Dedifferentiated amniotic fluid mesenchymal stem cell (primary cell): ENCODE data around the gene TRPC3.

ENCODE experiments used
- DNase-seq: peaks from one replicate; pipeline ENCODE4 v3.0.0-alpha.2; 2016; ENCODE audit errors: extremely low spot score

Gene TRPC3

DNA sequence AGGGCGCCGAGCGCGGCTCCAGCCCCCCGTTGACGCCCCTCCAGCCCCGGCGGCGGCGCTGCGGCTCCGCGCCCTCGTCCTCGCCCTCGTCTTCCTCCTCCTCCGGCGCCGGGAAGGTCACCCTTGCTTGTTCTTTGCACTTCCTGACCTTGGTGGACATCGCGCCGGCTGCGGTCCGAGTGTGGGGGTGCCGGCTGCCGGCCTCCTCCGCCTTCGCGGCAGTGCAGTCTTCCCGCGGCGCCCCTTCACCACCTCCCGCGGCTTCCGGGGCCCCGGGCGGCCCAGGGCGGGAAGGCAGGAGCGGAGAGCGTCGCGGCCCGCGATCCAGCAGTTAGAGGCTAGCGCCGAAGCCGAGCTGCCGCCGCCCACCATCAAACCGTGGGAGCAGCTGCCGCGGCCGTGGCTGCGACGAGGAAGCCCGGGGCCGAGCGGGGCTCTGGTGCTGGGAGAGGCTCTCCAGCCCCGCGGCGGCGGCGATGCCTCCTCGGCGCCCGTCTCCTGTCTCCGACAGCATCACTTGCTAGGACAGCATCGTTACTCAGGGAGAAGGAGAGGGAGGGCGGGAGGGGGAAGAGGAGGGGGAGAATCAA, at the start of gene TRPC3:
TRPC3 (minus strand) TSS at position 540 of the 590 bp plus-strand sequence; CDS start at position 160, 380 bp downstream.
- peak; percentile 16 for DNase-seq

DNA sequence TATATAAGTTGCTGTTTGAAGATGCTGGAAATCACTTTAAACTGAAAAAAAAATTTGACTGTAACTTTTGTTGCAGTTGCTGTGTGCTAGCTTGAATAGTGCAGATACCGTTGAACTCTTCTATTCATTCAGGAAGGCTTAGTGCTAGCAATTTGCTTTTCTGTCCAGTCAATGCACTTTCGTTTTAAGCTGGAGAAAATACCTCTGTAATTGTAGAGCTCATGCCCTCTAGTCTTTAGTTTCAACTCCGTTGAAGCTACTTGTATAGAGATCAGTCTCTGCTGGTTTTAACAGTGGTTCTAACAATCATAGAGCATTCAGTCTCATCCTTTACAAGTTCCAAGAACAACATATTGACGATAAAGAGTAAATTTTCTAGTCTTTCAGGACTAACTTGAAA, 49.0 kb upstream of the TRPC3 start:
- DNase-seq: no peak

DNA sequence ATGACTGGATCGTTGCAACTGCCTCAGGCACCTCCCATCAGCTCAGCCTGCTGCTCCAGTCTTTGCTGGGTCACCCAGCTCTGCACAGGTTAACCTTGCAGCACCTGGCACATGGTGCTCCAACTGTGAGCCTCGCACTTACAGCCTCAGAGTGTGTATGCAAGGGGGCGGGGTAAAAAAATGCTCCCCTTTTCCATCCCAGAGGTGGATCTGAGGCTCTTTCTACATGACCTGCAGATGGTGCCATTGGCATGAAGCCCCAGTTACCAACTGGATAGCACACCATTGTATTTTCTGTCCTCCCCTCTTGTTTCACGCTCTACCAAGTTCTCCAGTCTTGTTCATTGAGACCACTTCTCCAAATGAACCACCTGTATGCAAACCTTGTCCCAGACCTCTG, 46.2 kb upstream of the TRPC3 start:
- no peak for DNase-seq

DNA sequence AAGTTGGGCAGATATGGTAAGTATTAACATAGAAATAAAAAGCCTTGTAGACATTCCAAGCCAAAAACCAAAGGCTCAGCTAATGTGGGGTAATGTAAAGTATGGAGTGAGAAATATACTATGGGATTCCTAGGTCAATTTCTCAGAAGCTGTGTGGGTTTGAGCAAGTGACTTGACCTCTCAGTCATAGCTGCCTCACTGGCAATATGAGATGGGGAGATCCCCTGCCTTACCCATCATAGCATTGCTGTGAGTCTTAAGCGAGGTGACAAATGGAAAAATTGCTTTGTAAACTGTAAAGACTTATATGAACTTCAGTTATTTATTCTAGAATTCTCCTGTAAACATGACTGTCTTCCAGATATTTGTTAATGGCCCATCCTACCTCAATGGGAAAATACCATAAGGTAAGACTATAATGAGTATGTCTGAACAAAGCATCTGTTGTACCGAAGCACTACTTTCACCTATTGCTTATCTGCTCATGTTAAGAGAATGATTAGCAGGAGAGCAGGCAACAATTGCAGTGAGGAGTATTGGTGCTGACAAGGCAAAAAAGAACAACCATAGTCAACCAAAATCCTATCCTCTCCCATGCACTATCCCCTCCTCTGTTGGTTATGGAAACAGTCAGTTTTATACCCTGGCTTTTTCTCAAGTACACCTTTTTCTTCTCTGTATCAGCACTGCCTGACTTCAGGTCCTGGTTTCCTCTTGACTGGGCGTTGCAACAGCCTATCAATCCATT, 44.1 kb upstream of the TRPC3 start:
- no peak for DNase-seq

GRCh38 chr4:121991968-121992367, 40.1 kb upstream of the TRPC3 start:
- DNase-seq: no peak

GRCh38 chr4:121990489-121990888, 38.6 kb upstream of the TRPC3 start:
- no peak for DNase-seq

DNA sequence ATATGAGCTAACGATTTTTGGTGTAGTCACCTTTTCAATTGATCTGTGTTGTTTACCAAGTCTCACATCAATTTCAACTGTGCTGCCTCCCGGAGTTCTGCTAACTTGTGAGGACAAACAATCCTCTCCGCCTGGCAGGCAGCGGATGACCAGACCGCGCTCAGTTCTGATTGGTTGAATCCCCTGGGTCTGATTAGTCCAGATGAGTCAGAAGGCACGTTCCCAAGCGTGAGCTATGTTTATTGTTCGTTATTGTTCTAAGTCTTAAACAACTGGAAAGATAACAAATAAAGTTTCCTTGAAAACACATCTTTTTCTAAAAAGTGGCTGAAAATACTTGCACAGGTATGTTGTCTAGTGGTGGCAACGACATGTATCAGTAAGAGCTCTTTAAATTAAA, 37.9 kb upstream of the TRPC3 start:
- no peak for DNase-seq

GRCh38 chr4:121988950-121989349, 37.1 kb upstream of the TRPC3 start:
- no peak for DNase-seq

DNA sequence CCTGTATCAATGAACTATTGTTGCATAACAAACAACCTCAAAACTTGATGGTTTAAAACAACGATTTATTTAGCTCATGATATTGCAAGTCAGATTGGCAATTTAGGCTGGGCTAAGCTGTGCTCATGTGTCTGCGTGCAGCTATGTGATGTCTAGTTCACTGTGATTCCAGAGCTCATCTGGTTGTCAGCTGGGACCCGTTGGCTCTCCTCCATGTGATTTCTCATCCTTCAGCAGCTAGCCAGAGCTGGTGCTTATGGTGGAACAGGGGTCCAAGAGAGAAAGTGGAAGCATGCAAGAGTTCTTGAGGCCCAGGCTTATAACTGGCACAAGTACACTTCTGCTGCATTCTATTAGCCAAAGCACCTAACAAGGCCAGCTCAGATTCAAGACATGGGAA, 28.8 kb upstream of the TRPC3 start:
- no peak for DNase-seq

- no peak for DNase-seq
Measured at GRCh38 chr4:121978172-121978516, 26.3 kb upstream of the TRPC3 start.

- DNase-seq: no peak
Measured at GRCh38 chr4:121977251-121978171, 25.7 kb upstream of the TRPC3 start.

DNA sequence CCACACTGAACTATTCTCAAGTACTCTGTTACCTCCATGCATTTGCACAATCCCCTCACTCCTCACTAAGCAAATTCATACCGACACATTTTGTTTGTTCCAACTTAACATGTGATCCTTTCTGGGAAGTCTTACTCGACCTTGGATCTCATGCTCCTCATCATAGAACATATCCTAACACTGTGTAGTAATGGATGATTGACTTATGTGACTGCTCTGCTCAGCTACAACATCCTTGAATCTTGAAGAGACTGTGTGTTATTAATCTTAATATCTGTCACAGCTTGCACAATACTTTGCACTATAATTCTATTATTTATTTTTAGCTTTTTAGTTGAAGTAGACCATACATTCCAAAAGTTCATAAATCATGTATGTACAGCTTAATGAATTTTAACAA, 23.9 kb upstream of the TRPC3 start:
- DNase-seq: no peak

- DNase-seq: no peak
Measured at GRCh38 chr4:121973816-121974215, 22.0 kb upstream of the TRPC3 start.

GRCh38 chr4:121968859-121969258, 17.0 kb upstream of the TRPC3 start:
- DNase-seq: no peak

- DNase-seq: no peak
Measured at GRCh38 chr4:121964958-121965357, 13.1 kb upstream of the TRPC3 start.

GRCh38 chr4:121960818-121961217, 9.0 kb upstream of the TRPC3 start:
- no peak for DNase-seq

DNA sequence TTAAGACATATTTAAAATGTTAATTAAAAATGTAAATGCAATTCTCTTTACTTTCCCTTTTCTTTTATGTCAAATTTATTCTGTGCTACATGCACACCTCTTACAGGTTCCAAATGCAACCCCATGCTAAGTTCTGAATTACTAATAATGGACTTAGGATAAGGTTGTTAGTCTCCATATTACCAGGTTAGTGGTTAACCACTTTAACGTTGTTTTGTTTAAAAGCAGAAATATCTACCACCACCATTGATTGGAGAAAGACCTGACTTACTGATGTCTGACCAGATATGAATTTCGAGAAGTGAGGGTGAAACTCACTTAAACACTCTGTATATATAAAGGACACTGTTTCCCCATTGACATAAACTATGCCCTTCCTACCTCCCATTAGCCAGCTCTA, 6.9 kb upstream of the TRPC3 start:
- DNase-seq: no peak

- DNase-seq: no peak
Measured at GRCh38 chr4:121957266-121957665, 5.4 kb upstream of the TRPC3 start.

DNA sequence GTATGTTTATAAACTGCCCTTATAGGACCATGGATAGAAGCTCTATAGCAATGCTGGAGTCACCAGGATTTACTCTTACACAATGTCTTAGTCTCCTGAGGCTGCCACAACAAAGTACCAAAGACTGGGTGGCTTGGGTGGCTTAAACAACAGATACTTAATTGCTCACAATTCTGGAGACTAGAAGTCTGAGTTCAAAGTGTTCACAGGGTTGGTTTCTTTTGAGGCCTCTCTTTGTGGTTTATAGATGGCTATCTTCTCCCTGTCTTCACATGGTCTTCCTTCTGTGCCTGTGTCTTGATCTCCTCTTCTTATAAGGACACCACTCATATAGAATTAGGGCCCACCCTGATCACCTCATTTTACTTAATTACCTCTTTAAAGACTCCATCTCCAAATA, 2.0 kb upstream of the TRPC3 start:
- DNase-seq: no peak

GRCh38 chr4:121952290-121952689, 430 bp upstream of the TRPC3 start:
- DNase-seq: no peak

DNA sequence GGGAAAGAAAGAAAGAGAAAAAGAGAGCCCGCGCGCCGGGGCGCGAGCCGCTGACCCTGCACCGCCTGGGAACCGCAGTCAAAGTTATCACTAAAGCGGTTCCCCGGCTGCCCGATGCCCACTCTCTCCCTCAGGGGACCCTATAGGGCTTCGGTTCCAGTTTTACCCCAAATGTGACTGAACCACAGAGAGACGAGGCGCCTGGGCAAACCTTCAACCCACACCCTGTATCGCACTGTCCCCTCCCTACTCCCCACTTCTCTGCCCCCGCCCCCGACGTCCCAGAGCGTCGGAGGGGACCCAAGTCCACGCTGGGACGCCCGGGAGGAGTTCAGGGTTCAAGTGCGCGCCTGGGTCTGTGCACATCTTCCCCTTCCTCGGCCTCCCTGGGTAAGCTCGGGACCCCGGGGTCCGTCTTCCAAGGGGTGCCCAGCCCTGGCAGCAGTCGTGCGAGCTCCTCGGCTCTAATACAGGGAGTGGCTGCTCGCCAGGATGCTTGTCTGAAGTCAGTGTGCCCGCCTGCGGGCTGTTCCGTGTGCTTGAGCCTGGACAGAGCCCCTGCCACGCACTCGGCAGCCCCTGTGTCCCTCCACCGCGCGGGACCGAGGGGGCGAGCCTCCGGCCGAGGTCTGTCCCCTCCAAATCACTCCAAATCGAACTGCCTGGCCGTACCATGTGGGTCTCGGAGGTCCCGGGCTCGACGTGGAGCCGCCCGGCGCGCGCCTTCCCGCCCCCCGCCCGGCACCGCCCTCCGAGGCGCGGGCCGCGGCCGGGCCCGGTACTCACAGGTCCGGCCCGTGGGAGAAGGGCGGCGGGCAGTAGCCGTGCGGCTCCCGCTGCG, 960 bp downstream of the TRPC3 start:
- no peak for DNase-seq

GRCh38 chr4:121950212-121950679, 1.6 kb downstream of the TRPC3 start:
- peak; percentile 58 for DNase-seq
